ENCODE measurements around the gene PLEKHA6. TPM values are rescaled to one million over a fixed set of nuclear protein-coding genes. Genes with fewer than 3 reads are reported as not detected.

PLEKHA6 gene
- total and polyA plus RNA-seq, 2 of the 8 experiments (the other 6 are each of a cell fraction or from before 2014, with no cell fraction given) = 4.8 to 20.2 TPM

- Histone ChIP-seq H3K36me3 (ENCODE audit: control insufficient read depth in 2 of 4, insufficient read depth in 4 of 4, low read length in 3 of 4) (no peaks in the 10 kb centered on the region), H3K23me2 (ENCODE audit: low read depth, low read length) (no peaks in the 10 kb centered on the region), H4K20me1 (replicated peaks in 1 of 2; ENCODE audit: control insufficient read depth in 1 of 2, insufficient read depth in 2 of 2, low read length in 2 of 2) (no peaks in the 10 kb centered on the region), H3K14ac (ENCODE audit: insufficient read length) (no peak overlapping the region), H3K23ac (ENCODE audit: insufficient read length) (no peak overlapping the region), H3K4me2 (ENCODE audit: insufficient read depth in 1 of 2, low read depth in 2 of 2, low read length in 2 of 2) (peak overlapping the region; percentile 35 to 60; a peak in 2 of 4 replicates), H2AFZ (ENCODE audit: low read length) (no peak overlapping the region), H3K4ac (replicated peaks; ENCODE audit: insufficient read length, low read depth, low read length) (no peak overlapping the region), H3K79me2 (ENCODE audit: control insufficient read depth in 1 of 2, insufficient read depth in 2 of 2, low read length in 2 of 2) (no peaks in the 10 kb centered on the region), H2BK20ac (ENCODE audit: low read length) (no peak overlapping the region), H4K8ac (ENCODE audit: extremely low read depth, insufficient read depth, low read length) (no peak overlapping the region), H2BK5ac (ENCODE audit: low read depth, low read length) (no peak overlapping the region), H3K4me1 (replicated peaks in 1 of 4; ENCODE audit: control insufficient read depth in 3 of 4, insufficient read depth in 4 of 4, low read length in 3 of 4) (peaks cover 6 to 19% (median 16%) of the 10 kb centered on the region in 4 experiments), H3K9ac (replicated peaks in 1 of 4; ENCODE audit: extremely low read depth in 1 of 4, low read depth in 3 of 4, low read length in 3 of 4) (no peak overlapping the region), H3K4me3 (ENCODE audit: extremely low read depth in 1 of 4, insufficient read depth in 2 of 4, low read depth in 3 of 4, low read length in 4 of 4) (no peak overlapping the region), H3K18ac (ENCODE audit: extremely low read depth, low read length) (no peak overlapping the region), H4K91ac (replicated peaks; ENCODE audit: insufficient read length, low read length) (no peak overlapping the region), H3K79me1 (ENCODE audit: low read depth, low read length) (no peaks in the 10 kb centered on the region), H4K5ac (ENCODE audit: insufficient read length, low read depth, low read length) (no peak overlapping the region), H3K56ac (replicated peaks; ENCODE audit: insufficient read length, low read depth, low read length) (no peak overlapping the region), H2AK5ac (ENCODE audit: low read depth, low read length) (no peak overlapping the region), H3K27ac (ENCODE audit: low read depth, low read length) (no peak overlapping the region), H2BK12ac (ENCODE audit: low read depth, low read length) (no peak overlapping the region), H2BK120ac (replicated peaks; ENCODE audit: low read depth, low read length) (no peak overlapping the region), H2BK15ac (ENCODE audit: low read length) (no peak overlapping the region), H3K9me3 (ENCODE audit: insufficient read depth in 2 of 2, low read depth in 1 of 2, low read length in 1 of 2) (no peaks in the 10 kb centered on the region), H3K27me3 (replicated peaks in 1 of 4; ENCODE audit: control insufficient read depth in 3 of 4, extremely low read depth in 1 of 4, insufficient read depth in 3 of 4, low read length in 3 of 4) (no peaks in the 10 kb centered on the region)
- no peak for DNase-seq (ENCODE audit: low read depth in 1 of 2, low spot score in 2 of 2)
- POLR2A ChIA-PET (ENCODE audit: partially characterized antibody) = interaction anchor here (0.6 to 2.2 kb wide), 9 partner anchors 9 to 202 kb away, joined by 3 to 8 read pairs (median 3); no protein-coding TSS in a partner anchor
- 74% methylated on average over 4 of the region's 6 CpGs; no CpG with 5 or more reads in 1 of the 2 experiments for WGBS, 2 experiments (ENCODE audit: extremely low coverage in 1 of 2, insufficient coverage in 1 of 2, insufficient read length in 1 of 2, insufficient replicate concordance in 2 of 2, low coverage in 1 of 2, low lambda C conversion rate in 2 of 2, missing lambda C conversion rate in 1 of 2)
- FAIRE-seq = no peak
- CTCF ChIA-PET (ENCODE audit: partially characterized antibody) = interaction anchor here (0.6 to 7.7 kb wide), 16 partner anchors 9 to 923 kb away, joined by 3 to 75 read pairs (median 5); partner anchors contain the start of genes GOLT1A and PLEKHA6
- TF ChIP-seq USF2 (IDR thresholded peaks at IDR 0.05; ENCODE audit: low read length) (no peak), SP4 (IDR thresholded peaks at IDR 0.05; ENCODE audit: low read length) (no peak), BACH1 (IDR thresholded peaks at IDR 0.05; ENCODE audit: low read length) (no peak), JUN (IDR thresholded peaks at IDR 0.05; ENCODE audit: low read depth, low read length) (no peak), CTBP2 (IDR thresholded peaks at IDR 0.05; ENCODE audit: borderline replicate concordance, insufficient read depth, insufficient read length, low read length) (no peak)
Measured at GRCh38 chr1:204350312-204350711, 9.4 kb downstream of the PLEKHA6 start.
